Peyer's patch (tissue), 4 donors: ENCODE measurements around the gene EDA2R.

ENCODE experiments used
- CTCF ChIP-seq, 6 experiments: fragments of 450-650 bp in 4 of 6; fragments of 200-600 bp in 2 of 6; sonication (generic) in 1 of 6; IDR thresholded peaks; one replicate each; pipeline ENCODE4 v1.5.1; 2017 to 2019; ENCODE audit warnings: antibody characterized with exemption in 6 of 6, mild to moderate bottlenecking in 3 of 6, moderate library complexity in 1 of 6
- POLR2A ChIP-seq, 2 donors: fragments of 450-650 bp; IDR thresholded peaks; one replicate each; pipeline ENCODE4 v1.5.1; 2017; ENCODE audit warnings: antibody characterized with exemption in 2 of 2, mild to moderate bottlenecking in 2 of 2, moderate library complexity in 2 of 2

GRCh38 chrX:66632473-66632872, 6.4 kb downstream of the EDA2R start:
- TF ChIP-seq CTCF (IDR thresholded peaks at IDR 0.05) = no peak
- no peak for TF ChIP-seq POLR2A (IDR thresholded peaks at IDR 0.05)
